RKO (cell line): ENCODE measurements around the gene FAAP100.
A peak's percentile ranks its signal among the peaks of the same experiment; 100 is the strongest.

Experiments
- DNase-seq: peaks from one replicate; pipeline ENCODE4 v3.0.0-alpha.2; 2016; ENCODE audit warnings: low spot score

FAAP100 gene

GRCh38 chr17:81577278-81578000 lies 25.3 kb upstream of the FAAP100 start:
- no peak for DNase-seq

- peak; percentile 55 for DNase-seq
Measured at GRCh38 chr17:81576621-81577277, 24.6 kb upstream of the FAAP100 start.

- no peak for DNase-seq
Measured at GRCh38 chr17:81575836-81576235, 23.7 kb upstream of the FAAP100 start.

GRCh38 chr17:81574643-81574956 lies 22.4 kb upstream of the FAAP100 start:
- no peak for DNase-seq

GRCh38 chr17:81573794-81574642 lies 21.9 kb upstream of the FAAP100 start:
- no peak for DNase-seq

GRCh38 chr17:81572563-81573168 lies 20.5 kb upstream of the FAAP100 start:
- DNase-seq = no peak

- DNase-seq = no peak
Measured at GRCh38 chr17:81570964-81571363, 18.8 kb upstream of the FAAP100 start.

- DNase-seq = no peak
Measured at GRCh38 chr17:81569986-81570514, 17.9 kb upstream of the FAAP100 start.

GRCh38 chr17:81568416-81568815 lies 16.3 kb upstream of the FAAP100 start:
- no peak for DNase-seq

- DNase-seq = no peak
Measured at GRCh38 chr17:81567191-81567590, 15.0 kb upstream of the FAAP100 start.

- DNase-seq = peak; percentile 66
Measured at GRCh38 chr17:81566461-81567126, 14.4 kb upstream of the FAAP100 start.

- no peak for DNase-seq
Measured at GRCh38 chr17:81565231-81565630, 13.1 kb upstream of the FAAP100 start.

- DNase-seq = no peak
Measured at GRCh38 chr17:81564778-81565177, 12.6 kb upstream of the FAAP100 start.

- DNase-seq = no peak
Measured at GRCh38 chr17:81563861-81564586, 11.9 kb upstream of the FAAP100 start.

GRCh38 chr17:81561494-81561885 lies 9.3 kb upstream of the FAAP100 start:
- DNase-seq = peak; percentile 45

- peak; percentile 27 for DNase-seq
Measured at GRCh38 chr17:81558941-81559806, 7.0 kb upstream of the FAAP100 start.

- DNase-seq = no peak
Measured at GRCh38 chr17:81558115-81558468, 5.9 kb upstream of the FAAP100 start.

GRCh38 chr17:81557276-81558114 lies 5.3 kb upstream of the FAAP100 start:
- DNase-seq = no peak

GRCh38 chr17:81556863-81557262 lies 4.7 kb upstream of the FAAP100 start:
- DNase-seq = no peak
